A549 (cell line): ENCODE data around the gene SNRNP70. TPM values are rescaled to one million over a fixed set of nuclear protein-coding genes. Genes with fewer than 3 reads are reported as not detected.

Experiments
- ATAC-seq, 2 experiments: fragments of 200-7000 bp in 1 of 2; fragments of >200 bp in 1 of 2; cut with Nextera tagmentation in 1 of 2; cut with Tn5 transposase in 1 of 2; 3 replicates each; pipeline versions ENCODE4 v1.8.0 to v1.9.1; 2018 to 2020; ENCODE audit warnings: mild to moderate bottlenecking in 1 of 2, moderate library complexity in 1 of 2
- CTCF ChIA-PET: fragments of 300-600 bp; sonication (Branson Sonifier 250); formaldehyde crosslinking; extraction: SDS; loops from one replicate; lab custom pipeline; 2021; ENCODE audit warnings: antibody characterized with exemption, inconsistent platforms; lab: Yijun Ruan, JAX
- POLR2A ChIA-PET: fragments of 350-600 bp; formaldehyde crosslinking; extraction: SDS; loops from one replicate; lab custom pipeline; 2021; ENCODE audit warnings: antibody characterized with exemption, inconsistent platforms; lab: Yijun Ruan, JAX
- DNase-seq, 2 experiments: peaks; one replicate each; pipeline versions ENCODE4 v3.0.0 to v3.0.0-alpha.2; 2011 to 2016; ENCODE audit warnings: low read depth in 1 of 2, low spot score in 1 of 2
- FAIRE-seq: peaks from 2 replicates; lab custom pipeline; 2011; peaks lifted over from hg19 to GRCh38; lab: Jason Lieb, UNC
- H3K27ac ChIP-seq, 2 experiments: fragments of >200 bp; sonication (Bioruptor Twin); formaldehyde crosslinking; 3 replicates each; pipeline ENCODE4 v1.5.1; 2016 to 2017
- H3K4me1 ChIP-seq: fragments of >200 bp; sonication (Bioruptor Twin); formaldehyde crosslinking; 3 replicates; pipeline ENCODE4 v1.6.1; 2016
- H3K4me2 ChIP-seq: fragments of >200 bp; sonication (Bioruptor Twin); formaldehyde crosslinking; 3 replicates; pipeline ENCODE4 v1.6.1; 2016
- H3K4me3 ChIP-seq: fragments of >200 bp; sonication (Bioruptor Twin); formaldehyde crosslinking; 3 replicates; pipeline ENCODE4 v1.5.1; 2016
- H3K9me3 ChIP-seq: fragments of >200 bp; sonication (Bioruptor Twin); formaldehyde crosslinking; 3 replicates; pipeline ENCODE4 v1.6.1; 2016
- CEBPB ChIP-seq, 2 experiments: fragments of >200 bp in 1 of 2; sonication (Bioruptor Twin) in 1 of 2; formaldehyde crosslinking in 1 of 2; IDR thresholded peaks; 2 replicates each; pipeline ENCODE4 v1.6.1; 2012 to 2016
- CTCF ChIP-seq: fragments of >200 bp; sonication (Bioruptor Twin); formaldehyde crosslinking; IDR thresholded peaks from 3 replicates; pipeline ENCODE4 v1.5.1; 2016
- EHF ChIP-seq: fragments of 250-450 bp; sonication (Bioruptor Pico); IDR thresholded peaks from 2 replicates; pipeline ENCODE4 v1.5.0; 2020; ENCODE audit warnings: mild to moderate bottlenecking
- ELK1 ChIP-seq: fragments of 150-350 bp; IDR thresholded peaks from 2 replicates; pipeline ENCODE4 v1.6.1; 2014; ENCODE audit warnings: low read depth, mild to moderate bottlenecking, low read length
- EP300 ChIP-seq, 2 experiments: fragments of >200 bp; sonication (Bioruptor Twin); formaldehyde crosslinking; IDR thresholded peaks; 2 replicates in 1 of 2; 3 replicates in 1 of 2; pipeline ENCODE4 v1.6.1; 2016 to 2017
- ESRRA ChIP-seq: fragments of 150-350 bp; IDR thresholded peaks from 2 replicates; pipeline ENCODE4 v1.6.1; 2014; ENCODE audit warnings: mild to moderate bottlenecking, low read length, borderline replicate concordance
- FOSB ChIP-seq: fragments of 250-450 bp; sonication (Bioruptor Pico); IDR thresholded peaks from 2 replicates; pipeline ENCODE4 v1.5.0; 2020; ENCODE audit warnings: mild to moderate bottlenecking, moderate library complexity
- FOXS1 ChIP-seq: fragments of 250-450 bp; sonication (Bioruptor Pico); IDR thresholded peaks from 2 replicates; pipeline ENCODE4 v1.5.0; 2020; ENCODE audit warnings: mild to moderate bottlenecking, moderate library complexity
- GATA3 ChIP-seq: IDR thresholded peaks from 2 replicates; pipeline ENCODE4 v1.6.1; 2012; ENCODE audit warnings: borderline replicate concordance
- HDAC2 ChIP-seq: fragments of 200-600 bp; sonication (generic); IDR thresholded peaks from 2 replicates; pipeline ENCODE4 v1.6.1; 2016
- HEYL ChIP-seq: fragments of 250-450 bp; sonication (Bioruptor Pico); IDR thresholded peaks from 2 replicates; pipeline ENCODE4 v1.8.0; 2021; ENCODE audit warnings: mild to moderate bottlenecking, moderate library complexity
- HOXA7 ChIP-seq: fragments of 250-450 bp; sonication (Bioruptor Pico); IDR thresholded peaks from 2 replicates; pipeline ENCODE4 v1.5.0; 2020; ENCODE audit warnings: mild to moderate bottlenecking, moderate library complexity
- JUN ChIP-seq, 2 experiments: fragments of >200 bp; sonication (Bioruptor Twin); formaldehyde crosslinking; IDR thresholded peaks; 2 replicates in 1 of 2; 3 replicates in 1 of 2; pipeline ENCODE4 v1.6.1; 2016 to 2017
- JUNB ChIP-seq: fragments of >200 bp; sonication (Bioruptor Twin); formaldehyde crosslinking; IDR thresholded peaks from 2 replicates; pipeline ENCODE4 v1.6.1; 2016
- KDM1A ChIP-seq: fragments of 200-600 bp; sonication (generic); IDR thresholded peaks from 2 replicates; pipeline ENCODE4 v1.6.1; 2016; ENCODE audit warnings: low read depth, mild to moderate bottlenecking
- MYC ChIP-seq: IDR thresholded peaks from 2 replicates; pipeline ENCODE4 v1.6.1; 2012; ENCODE audit warnings: mild to moderate bottlenecking, inconsistent platforms, low read length, improper control_type of control experiment, borderline replicate concordance
- NPAS2 ChIP-seq: fragments of 250-450 bp; sonication (Bioruptor Pico); IDR thresholded peaks from 2 replicates; pipeline ENCODE4 v1.8.0; 2022; ENCODE audit warnings: mild to moderate bottlenecking, moderate library complexity, borderline replicate concordance
- PBX3 ChIP-seq: IDR thresholded peaks from 2 replicates; pipeline ENCODE4 v1.6.1; 2012
- PHF8 ChIP-seq: fragments of 200-600 bp; sonication (generic); IDR thresholded peaks from 2 replicates; pipeline ENCODE4 v1.6.1; 2016; ENCODE audit warnings: low read depth, mild to moderate bottlenecking, antibody characterized with exemption, moderate library complexity, borderline replicate concordance
- POLR2AphosphoS2 ChIP-seq: conservative IDR thresholded peaks from 2 replicates; pipeline ENCODE4 v1.6.1; 2012; ENCODE audit warnings: low read length, improper control_type of control experiment, inconsistent platforms
- RCOR1 ChIP-seq: fragments of 150-350 bp; IDR thresholded peaks from 2 replicates; pipeline ENCODE4 v1.6.1; 2014; ENCODE audit warnings: antibody characterized with exemption, low read length, low read depth
- RNF2 ChIP-seq: fragments of 200-600 bp; sonication (generic); IDR thresholded peaks from 2 replicates; pipeline ENCODE4 v1.6.1; 2016; ENCODE audit warnings: low read depth, mild to moderate bottlenecking, antibody characterized with exemption, moderate library complexity, borderline replicate concordance
- SMC3 ChIP-seq: fragments of >200 bp; sonication (Bioruptor Twin); formaldehyde crosslinking; IDR thresholded peaks from 3 replicates; pipeline ENCODE4 v1.6.1; 2018; ENCODE audit warnings: inconsistent platforms
- TFCP2L1 ChIP-seq: fragments of 250-450 bp; sonication (Bioruptor Pico); IDR thresholded peaks from 2 replicates; pipeline ENCODE4 v1.5.0; 2021; ENCODE audit warnings: mild to moderate bottlenecking
- TP53 ChIP-seq: fragments of 250-450 bp; sonication (Bioruptor Pico); IDR thresholded peaks from 2 replicates; pipeline ENCODE4 v1.5.0; 2021; ENCODE audit warnings: mild to moderate bottlenecking, moderate library complexity
- ZC3H11A ChIP-seq: fragments of 450-650 bp; IDR thresholded peaks from 2 replicates; pipeline ENCODE4 v1.6.1; 2014; ENCODE audit warnings: antibody characterized with exemption, mild to moderate bottlenecking
- ZNF302 ChIP-seq: fragments of 250-450 bp; sonication (Bioruptor Pico); IDR thresholded peaks from 2 replicates; pipeline ENCODE4 v1.9.0; 2021; ENCODE audit warnings: inconsistent platforms, mild to moderate bottlenecking, moderate library complexity
- ZSCAN20 ChIP-seq: fragments of 250-450 bp; sonication (Bioruptor Pico); IDR thresholded peaks from 2 replicates; pipeline ENCODE4 v1.8.0; 2022; ENCODE audit warnings: mild to moderate bottlenecking, moderate library complexity
- WGBS: methylation state at CpG from one replicate; pipeline ENCODE4 v1.1.6; 2017; ENCODE audit errors: missing lambda C conversion rate; 5-methylcytosine and 5-hydroxymethylcytosine counted together
- polyA plus RNA-seq, 4 experiments: library from polyadenylated mRNA; depleted of rRNA in 3 of 4; stranded (reverse); fragments of >200 nt; fragmentation: RNase III in 1 of 4; extraction: RNeasy Plus Mini Kit Qiagen cat#74134 plus additional on column Dnase treatment in 1 of 4; gene quantifications; 2 replicates in 3 of 4; 3 replicates in 1 of 4; pipeline ENCODE4 v1.2.3, GENCODE V29; 2011 to 2017
- TF ChIP-seq, protein P1 (sequence below): IDR thresholded peaks from 2 replicates; pipeline ENCODE4 v1.6.1; 2012
- TF ChIP-seq, protein P2 (sequence below): IDR thresholded peaks from 2 replicates; pipeline ENCODE4 v1.6.1; 2012; ENCODE audit warnings: low read depth, borderline replicate concordance

SNRNP70 gene
- polyA plus RNA-seq, 2 of the 4 experiments (the other 2 are of a cell fraction) = 214 to 350 TPM

DNA sequence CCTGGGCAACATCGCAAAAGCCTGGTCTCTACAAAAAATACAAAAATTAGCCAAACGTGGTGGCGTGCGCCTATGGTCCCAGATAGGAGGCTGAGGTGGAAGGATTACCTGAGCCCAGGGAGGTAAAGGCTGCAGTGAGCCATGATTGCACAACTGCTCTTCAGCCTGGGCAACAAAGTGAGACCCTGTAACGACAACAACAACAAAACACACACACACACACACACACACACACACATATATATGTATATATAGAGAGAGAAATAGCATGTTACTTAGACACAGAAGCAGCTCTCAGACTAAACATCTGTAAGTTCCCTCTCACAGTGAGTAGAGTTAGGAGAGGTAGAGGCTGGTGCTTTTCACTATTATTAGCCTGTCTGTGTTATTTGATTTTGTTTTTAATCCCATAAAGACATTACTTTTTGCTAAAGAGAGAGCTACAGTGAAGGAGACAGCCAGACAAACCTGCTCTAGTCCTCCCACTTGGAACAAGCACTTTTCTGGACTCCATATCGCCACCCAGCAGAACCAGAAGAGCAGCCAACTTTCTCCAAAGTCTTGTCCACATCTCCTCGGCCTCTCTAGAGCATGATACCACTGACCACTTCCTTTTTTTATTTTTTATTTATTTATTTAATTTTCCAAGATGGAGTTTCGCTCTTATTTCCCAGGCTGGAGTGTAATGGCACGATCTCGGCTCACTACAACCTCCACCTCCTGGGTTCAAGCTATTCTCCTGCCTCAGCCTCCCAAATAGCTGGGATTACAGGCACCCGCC, 26.2 kb downstream of the SNRNP70 start:
- ChIA-PET CTCF (interaction anchor here (0.5 to 11.5 kb wide), 7 partner anchors 11 to 118 kb away, joined by 3 to 241 read pairs (median 3); partner anchors contain the start of gene RUVBL2), POLR2A (interaction anchor here (1.0 to 1.1 kb wide), 2 partner anchors 17 to 88 kb away, joined by 4 to 5 read pairs; no protein-coding TSS in a partner anchor)
- H3K27ac ChIP-seq = no peak overlapping the region
- FAIRE-seq (no peak), DNase-seq (no peak), ATAC-seq (no peak)
- no peak overlapping the region for H3K4me2 ChIP-seq
- peak in 1 of 2 experiments; percentile 59; a peak in 2 of 4 replicates for TF ChIP-seq CEBPB (IDR thresholded peaks at IDR 0.05)
- TF ChIP-seq PHF8 = no peak
- 86% methylated on average over 11 of the region's 11 CpGs for WGBS
- H3K4me3 ChIP-seq = no peak overlapping the region
- H3K4me1 ChIP-seq = peaks cover 18% of the 10 kb centered on the region
- H3K9me3 ChIP-seq = no peaks in the 10 kb centered on the region

DNA sequence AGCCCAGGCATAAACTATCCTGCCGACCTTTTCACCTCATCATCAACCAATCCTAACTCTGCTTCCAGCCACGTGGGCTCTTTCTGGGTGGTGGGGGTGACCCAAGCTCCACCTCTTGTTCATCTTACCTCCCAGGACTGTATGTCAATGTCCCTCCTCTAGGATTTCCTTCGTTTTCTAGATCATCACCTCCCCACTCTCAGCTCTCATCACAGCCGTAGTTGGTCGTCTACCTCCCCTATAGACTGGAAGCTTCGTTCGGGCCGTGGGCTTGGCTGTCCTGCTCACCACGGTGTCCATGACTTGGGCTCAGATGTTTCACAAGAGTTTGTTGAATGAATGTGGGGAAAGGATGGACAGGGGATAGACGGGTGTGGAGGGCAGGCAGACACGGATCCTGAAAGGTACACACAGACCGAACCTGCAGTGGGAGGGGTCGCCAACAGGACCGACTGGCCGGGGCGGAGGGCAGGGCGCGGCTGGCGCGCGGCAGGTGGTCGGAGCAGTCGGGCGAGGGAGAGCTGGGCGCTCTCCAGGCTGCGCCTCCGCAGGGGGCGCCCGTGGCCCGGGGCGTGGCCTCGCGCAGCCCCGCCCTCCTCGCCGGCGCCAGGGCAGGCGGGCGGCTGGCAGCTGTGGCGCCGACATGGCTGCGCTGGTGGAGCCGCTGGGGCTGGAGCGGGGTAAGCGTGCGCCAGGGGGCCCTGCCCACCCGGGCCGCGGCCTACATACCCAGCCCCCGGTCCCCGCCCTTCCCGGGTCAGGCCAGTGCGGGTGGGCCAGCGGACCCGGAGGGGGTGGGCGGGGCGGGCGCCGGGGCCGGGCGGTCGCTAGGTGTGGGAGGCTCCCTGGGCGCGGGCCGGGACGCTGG, 28.7 kb downstream of the SNRNP70 start, which contains the start of gene LIN7B:
Gene LIN7B, plus strand, starts transcription at position 609 of the 868 bp plus-strand sequence. Its CDS starts 35 bp downstream, at position 644.
- Histone ChIP-seq H3K4me3 (peak within 1 kb of the TSS; percentile 79), H3K9me3 (no peaks in the 10 kb centered on the region), H3K4me1 (peaks cover 27% of the 10 kb centered on the region), H3K27ac (peak within 1 kb of the TSS; percentile 92 to 95), H3K4me2 (peak within 1 kb of the TSS; percentile 96)
- CTCF ChIA-PET = interaction anchor here (0.9 to 11.5 kb wide), 25 partner anchors 10 to 127 kb away, joined by 3 to 241 read pairs (median 4); a partner anchor contains a TSS
- ATAC-seq = peak; percentile 67
- DNase-seq = peak; percentile 85 to 94
- WGBS = 2% methylated on average over 30 of the region's 66 CpGs
- no peak for FAIRE-seq
- POLR2A ChIA-PET = interaction anchor here (0.5 to 1.8 kb wide), 9 partner anchors 12 to 110 kb away, joined by 3 to 8 read pairs (median 4); no protein-coding TSS in a partner anchor
- peak; percentile 66; the same call in 1 of the 2 replicates for TF ChIP-seq EHF (CRISPR knock-in tag)
- no peak for TF ChIP-seq NPAS2 (CRISPR knock-in tag)
- TF ChIP-seq SMC3 = no peak; the same call in none of the 3 replicates
- no peak for TF ChIP-seq HDAC2
- TF ChIP-seq MYC = no peak
- no peak for TF ChIP-seq RCOR1
- no peak for TF ChIP-seq ZNF302 (CRISPR knock-in tag)
- no peak for TF ChIP-seq HEYL (CRISPR knock-in tag)
- no peak for TF ChIP-seq FOSB (CRISPR knock-in tag)
- TF ChIP-seq JUN (IDR thresholded peaks at IDR 0.05) = peak in 1 of 2 experiments; percentile 76; a peak in 2 of 5 replicates
- TF ChIP-seq GATA3 = no peak
- TF ChIP-seq, protein P1, sequence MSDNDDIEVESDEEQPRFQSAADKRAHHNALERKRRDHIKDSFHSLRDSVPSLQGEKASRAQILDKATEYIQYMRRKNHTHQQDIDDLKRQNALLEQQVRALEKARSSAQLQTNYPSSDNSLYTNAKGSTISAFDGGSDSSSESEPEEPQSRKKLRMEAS = peak; percentile 83
- no peak for TF ChIP-seq EP300 (IDR thresholded peaks at IDR 0.05)
- peak; percentile 16 to 74; a peak in 2 of 4 replicates for TF ChIP-seq CEBPB (IDR thresholded peaks at IDR 0.05)
- no peak for TF ChIP-seq ZSCAN20
- no peak for TF ChIP-seq PBX3
- TF ChIP-seq ZC3H11A = no peak
- TF ChIP-seq POLR2AphosphoS2 = no peak
- TF ChIP-seq TP53 (CRISPR knock-in tag) = no peak
- TF ChIP-seq TFCP2L1 (CRISPR knock-in tag) = no peak
- no peak for TF ChIP-seq JUNB
- no peak for TF ChIP-seq ELK1
- no peak for TF ChIP-seq KDM1A
- no peak for TF ChIP-seq RNF2
- TF ChIP-seq, protein P2, sequence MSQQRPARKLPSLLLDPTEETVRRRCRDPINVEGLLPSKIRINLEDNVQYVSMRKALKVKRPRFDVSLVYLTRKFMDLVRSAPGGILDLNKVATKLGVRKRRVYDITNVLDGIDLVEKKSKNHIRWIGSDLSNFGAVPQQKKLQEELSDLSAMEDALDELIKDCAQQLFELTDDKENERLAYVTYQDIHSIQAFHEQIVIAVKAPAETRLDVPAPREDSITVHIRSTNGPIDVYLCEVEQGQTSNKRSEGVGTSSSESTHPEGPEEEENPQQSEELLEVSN = peak; percentile 75; the same call in 1 of the 2 replicates
- no peak for TF ChIP-seq HOXA7 (CRISPR knock-in tag)
- no peak for TF ChIP-seq ESRRA
- peak; percentile 81 for TF ChIP-seq CTCF
- TF ChIP-seq FOXS1 = no peak
